Thyroid gland (tissue), 4 donors: ENCODE results near the gene MAPK8IP3. TPM values are rescaled to one million over a fixed set of nuclear protein-coding genes. Genes with fewer than 3 reads are reported as not detected.

ENCODE experiments used
- DNase-seq, 2 donors: peaks; one replicate each; pipeline ENCODE4 v3.0.0-alpha.2; 2019
- H3K27ac ChIP-seq, 3 donors: fragments of 200-600 bp; sonication (generic); 1 replicate in 2 of 3; 2 replicates in 1 of 3; pipeline ENCODE4 v1.5.1; 2016 to 2019; ENCODE audit warnings: mild to moderate bottlenecking in 1 of 3, moderate library complexity in 1 of 3
- H3K27me3 ChIP-seq: fragments of 200-600 bp; sonication (generic); one replicate; pipeline ENCODE4 v1.5.1; 2019
- H3K36me3 ChIP-seq, 2 donors: fragments of 200-600 bp; sonication (generic); one replicate each; pipeline ENCODE4 v1.5.1; 2016 to 2019
- H3K4me1 ChIP-seq, 2 donors: fragments of 200-600 bp; sonication (generic); one replicate each; pipeline ENCODE4 v1.5.1; 2017 to 2019
- H3K4me3 ChIP-seq, 3 donors: fragments of 200-600 bp; sonication (generic); replicated peaks in 1 of 3; 1 replicate in 2 of 3; 2 replicates in 1 of 3; pipeline ENCODE4 v1.5.1; 2016; ENCODE audit warnings: mild to moderate bottlenecking in 1 of 3
- H3K9me3 ChIP-seq: fragments of 200-600 bp; sonication (generic); one replicate; pipeline ENCODE4 v1.5.1; 2017
- CTCF ChIP-seq, 6 experiments: fragments of 200-600 bp in 3 of 6; fragments of 450-650 bp in 3 of 6; sonication (generic) in 3 of 6; IDR thresholded peaks; one replicate each; pipeline ENCODE4 v1.5.1; 2016 to 2019; ENCODE audit warnings: antibody characterized with exemption in 6 of 6, mild to moderate bottlenecking in 2 of 6, inconsistent platforms in 1 of 6, moderate library complexity in 1 of 6
- POLR2A ChIP-seq, 2 donors: fragments of 450-650 bp; IDR thresholded peaks; one replicate each; pipeline ENCODE4 v1.6.1; 2017; ENCODE audit warnings: antibody characterized with exemption in 2 of 2, mild to moderate bottlenecking in 2 of 2, moderate library complexity in 1 of 2
- WGBS, 2 donors: methylation state at CpG; one replicate each; pipeline ENCODE4 v1.1.5; 2017; 5-methylcytosine and 5-hydroxymethylcytosine counted together
- intact Hi-C: fragments of 100-400 bp; cut with DNase I; formaldehyde crosslinking; loops from one replicate; pipeline ENCODE4 v1.15.1; 2023
- total RNA-seq, 4 donors: library from RNA; depleted of rRNA; stranded (reverse); fragments of >200 nt; gene quantifications; one replicate each; pipeline ENCODE4 v1.2.3, GENCODE V29; 2016

Gene MAPK8IP3
- total RNA-seq, 4 donors from 2014 or later = 45.7 to 137 (median 60.4) TPM

- H3K4me3 ChIP-seq = no peak overlapping the region
- no peaks in the 10 kb centered on the region for H3K27me3 ChIP-seq
- no peak overlapping the region for H3K27ac ChIP-seq
- intact Hi-C loops = no loop called here
- TF ChIP-seq POLR2A (IDR thresholded peaks at IDR 0.05) (no peak), CTCF (IDR thresholded peaks at IDR 0.05) (no peak)
- WGBS, 2 donors = 82 to 93% methylated on average over 4 to 6 of the region's 6 CpGs
- H3K4me1 ChIP-seq = peaks cover 4 to 13% of the 10 kb centered on the region in 2 donors
- peaks cover 17 to 21% of the 10 kb centered on the region in 2 donors for H3K36me3 ChIP-seq
- DNase-seq = no peak
- no peaks in the 10 kb centered on the region for H3K9me3 ChIP-seq
These were observed 81.0 kb downstream of the MAPK8IP3 start for GRCh38 chr16:1787056-1787321.

- peaks cover 4 to 13% of the 10 kb centered on the region in 2 donors for H3K4me1 ChIP-seq
- peaks cover 17 to 21% of the 10 kb centered on the region in 2 donors for H3K36me3 ChIP-seq
- H3K27me3 ChIP-seq = no peaks in the 10 kb centered on the region
- TF ChIP-seq POLR2A (IDR thresholded peaks at IDR 0.05) (no peak), CTCF (IDR thresholded peaks at IDR 0.05) (no peak)
- H3K27ac ChIP-seq = no peak overlapping the region
- no peak overlapping the region for H3K4me3 ChIP-seq
- no peaks in the 10 kb centered on the region for H3K9me3 ChIP-seq
- DNase-seq = no peak
- 96 to 98% methylated on average over 17 to 20 of the region's 44 CpGs for WGBS, 2 donors
- intact Hi-C loops = no loop called here
These were observed 81.5 kb downstream of the MAPK8IP3 start for GRCh38 chr16:1787322-1788094.

- TF ChIP-seq CTCF (IDR thresholded peaks at IDR 0.05) (no peak), POLR2A (IDR thresholded peaks at IDR 0.05) (no peak)
- Histone ChIP-seq H3K4me3 (no peak overlapping the region), H3K27ac (no peak overlapping the region), H3K27me3 (no peaks in the 10 kb centered on the region), H3K4me1 (peaks cover 4 to 13% of the 10 kb centered on the region in 2 donors), H3K9me3 (no peaks in the 10 kb centered on the region), H3K36me3 (peaks cover 17 to 21% of the 10 kb centered on the region in 2 donors)
- 88 to 97% methylated on average over 11 to 19 of the region's 38 CpGs for WGBS, 2 donors
- intact Hi-C loops = no loop called here
- DNase-seq = no peak
These were observed 82.2 kb downstream of the MAPK8IP3 start for GRCh38 chr16:1788095-1788707.

- intact Hi-C loops = no loop called here
- H3K27ac ChIP-seq = no peak overlapping the region
- no peaks in the 10 kb centered on the region for H3K27me3 ChIP-seq
- no peak overlapping the region for H3K4me3 ChIP-seq
- 74 to 85% methylated on average over 4 to 5 of the region's 19 CpGs for WGBS, 2 donors
- H3K36me3 ChIP-seq = peaks cover 17 to 21% of the 10 kb centered on the region in 2 donors
- H3K9me3 ChIP-seq = no peaks in the 10 kb centered on the region
- peaks cover 5 to 9% of the 10 kb centered on the region in 2 donors for H3K4me1 ChIP-seq
- no peak for DNase-seq
- TF ChIP-seq CTCF (IDR thresholded peaks at IDR 0.05) (no peak), POLR2A (IDR thresholded peaks at IDR 0.05) (no peak)
These were observed 82.7 kb downstream of the MAPK8IP3 start for GRCh38 chr16:1788708-1789100.

GRCh38 chr16:1789643-1790045 lies 83.6 kb downstream of the MAPK8IP3 start:
- 94 to 96% methylated on average over 20 to 23 of the region's 25 CpGs for WGBS, 2 donors
- H3K36me3 ChIP-seq = peaks cover 17 to 21% of the 10 kb centered on the region in 2 donors
- no peaks in the 10 kb centered on the region for H3K27me3 ChIP-seq
- intact Hi-C loops = no loop called here
- H3K9me3 ChIP-seq = no peaks in the 10 kb centered on the region
- DNase-seq = no peak
- TF ChIP-seq POLR2A (IDR thresholded peaks at IDR 0.05) = no peak
- no peak for TF ChIP-seq CTCF (IDR thresholded peaks at IDR 0.05)
- no peak overlapping the region for H3K27ac ChIP-seq
- no peak overlapping the region for H3K4me3 ChIP-seq
- peaks cover 10% of the 10 kb centered on the region in 2 donors for H3K4me1 ChIP-seq
